HepG2 (cell line): ENCODE results near the gene POLR1G. TPM values are rescaled to one million over a fixed set of nuclear protein-coding genes. Genes with fewer than 3 reads are reported as not detected.

Experiments
- AGO1 ChIP-seq: fragments of 200-400 bp; formaldehyde crosslinking; IDR thresholded peaks from 2 replicates; pipeline ENCODE4 v1.6.1; 2017; ENCODE audit warnings: mild to moderate bottlenecking, low read depth, low read length, moderate library complexity; ENCODE audit not compliant: poor library complexity, severe bottlenecking
- BRCA1 ChIP-seq: sonication (generic); formaldehyde crosslinking; IDR thresholded peaks from 2 replicates; pipeline ENCODE4 v1.4.0; 2020; ENCODE audit warnings: missing genetic modification reagents
- DZIP1 ChIP-seq: sonication (generic); formaldehyde crosslinking; IDR thresholded peaks from 2 replicates; pipeline ENCODE4 v1.5.0; 2020; ENCODE audit warnings: mild to moderate bottlenecking, missing genetic modification reagents
- ISX ChIP-seq: sonication (generic); formaldehyde crosslinking; conservative IDR thresholded peaks from 2 replicates; pipeline ENCODE4 v1.5.0; 2020; ENCODE audit warnings: missing genetic modification reagents
- NR1H2 ChIP-seq: sonication (generic); formaldehyde crosslinking; IDR thresholded peaks from 2 replicates; pipeline ENCODE4 v1.8.1; 2022; ENCODE audit warnings: low read depth, missing genetic modification reagents, borderline replicate concordance
- REXO4 ChIP-seq: sonication (generic); formaldehyde crosslinking; IDR thresholded peaks from 2 replicates; pipeline ENCODE4 v1.8.0; 2022; ENCODE audit warnings: missing genetic modification reagents, mild to moderate bottlenecking, borderline replicate concordance
- SMARCE1 ChIP-seq: fragments of 450-650 bp; IDR thresholded peaks from 2 replicates; pipeline ENCODE4 v1.6.1; 2017; ENCODE audit warnings: borderline replicate concordance
- ZBTB10 ChIP-seq: sonication (generic); formaldehyde crosslinking; IDR thresholded peaks from 2 replicates; pipeline ENCODE4 v1.4.0; 2020; ENCODE audit warnings: missing genetic modification reagents, borderline replicate concordance
- ZBTB38 ChIP-seq: sonication (generic); formaldehyde crosslinking; IDR thresholded peaks from 2 replicates; pipeline ENCODE4 v1.5.1; 2020; ENCODE audit warnings: mild to moderate bottlenecking, missing genetic modification reagents
- ZFP91 ChIP-seq: sonication (generic); formaldehyde crosslinking; IDR thresholded peaks from 2 replicates; pipeline ENCODE4 v1.9.0; 2022; ENCODE audit warnings: missing genetic modification reagents, mild to moderate bottlenecking, borderline replicate concordance
- ZKSCAN5 ChIP-seq: sonication (generic); formaldehyde crosslinking; IDR thresholded peaks from 2 replicates; pipeline ENCODE4 v1.5.1; 2020; ENCODE audit warnings: mild to moderate bottlenecking, missing genetic modification reagents
- ZNF496 ChIP-seq: sonication (generic); formaldehyde crosslinking; IDR thresholded peaks from 2 replicates; pipeline ENCODE4 v1.8.1; 2023; ENCODE audit warnings: mild to moderate bottlenecking, moderate library complexity, missing genetic modification reagents; ENCODE audit not compliant: insufficient replicate concordance
- ZNF720 ChIP-seq: sonication (generic); formaldehyde crosslinking; IDR thresholded peaks from 2 replicates; pipeline ENCODE4 v1.4.0; 2020; ENCODE audit warnings: missing genetic modification reagents
- polyA plus RNA-seq, 8 experiments: library from polyadenylated mRNA; depleted of rRNA in 3 of 8; stranded (reverse) in 7 of 8; unstranded in 1 of 8; fragments of >200 nt; fragmentation: Illumina TruSeq in 4 of 8; extraction: Trizol in 4 of 8; gene quantifications; 2 replicates each; pipeline versions ENCODE4 v1.2.1 to v1.2.3, GENCODE V29; 2011 to 2016; ENCODE audit warnings: low read depth in 4 of 8, missing spikeins in 1 of 8, mixed read lengths in 1 of 8; ENCODE audit not compliant: insufficient read depth in 1 of 8
- total RNA-seq, 5 experiments: library from RNA; depleted of rRNA; stranded (reverse); fragments of >200 nt; fragmentation: Illumina TruSeq; extraction: Trizol; gene quantifications; 2 replicates each; pipeline ENCODE4 v1.2.3, GENCODE V29; 2016; ENCODE audit warnings: low read depth in 1 of 5
- TF ChIP-seq, protein P1 (sequence below): IDR thresholded peaks from 2 replicates; pipeline ENCODE4 v1.6.1; 2012; ENCODE audit warnings: inconsistent platforms
- TF ChIP-seq, protein P2 (sequence below), 2 experiments: sonication (generic) in 1 of 2; formaldehyde crosslinking in 1 of 2; IDR thresholded peaks; 2 replicates each; pipeline versions ENCODE4 v1.5.1 to v1.6.1; 2011 to 2020; ENCODE audit warnings: borderline replicate concordance in 1 of 2, low read depth in 1 of 2, low read length in 1 of 2, mild to moderate bottlenecking in 1 of 2, missing genetic modification reagents in 1 of 2, moderate library complexity in 1 of 2

The POLR1G gene
- total and polyA plus RNA-seq, 2 of the 13 experiments (the other 11 are each of a cell fraction or from before 2014, with no cell fraction given): 3.5 to 20.8 TPM

- TF ChIP-seq BRCA1 (CRISPR knock-in tag): no peak
- no peak for TF ChIP-seq ZNF496 (CRISPR knock-in tag)
- no peak for TF ChIP-seq SMARCE1
- TF ChIP-seq DZIP1 (CRISPR knock-in tag): no peak
- TF ChIP-seq ZNF720 (CRISPR knock-in tag): no peak
- no peak for TF ChIP-seq ISX (CRISPR knock-in tag)
- no peak for TF ChIP-seq REXO4 (CRISPR knock-in tag)
- TF ChIP-seq ZKSCAN5 (CRISPR knock-in tag): no peak
- TF ChIP-seq AGO1: no peak
- 0 out of 2 replicates have a peak, but pooled peaks have one; percentile 14 for TF ChIP-seq ZBTB38
- TF ChIP-seq, protein P1, sequence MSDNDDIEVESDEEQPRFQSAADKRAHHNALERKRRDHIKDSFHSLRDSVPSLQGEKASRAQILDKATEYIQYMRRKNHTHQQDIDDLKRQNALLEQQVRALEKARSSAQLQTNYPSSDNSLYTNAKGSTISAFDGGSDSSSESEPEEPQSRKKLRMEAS: no peak; the same call in 1 of the 2 replicates
- TF ChIP-seq, protein P2, sequence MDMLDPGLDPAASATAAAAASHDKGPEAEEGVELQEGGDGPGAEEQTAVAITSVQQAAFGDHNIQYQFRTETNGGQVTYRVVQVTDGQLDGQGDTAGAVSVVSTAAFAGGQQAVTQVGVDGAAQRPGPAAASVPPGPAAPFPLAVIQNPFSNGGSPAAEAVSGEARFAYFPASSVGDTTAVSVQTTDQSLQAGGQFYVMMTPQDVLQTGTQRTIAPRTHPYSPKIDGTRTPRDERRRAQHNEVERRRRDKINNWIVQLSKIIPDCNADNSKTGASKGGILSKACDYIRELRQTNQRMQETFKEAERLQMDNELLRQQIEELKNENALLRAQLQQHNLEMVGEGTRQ (IDR thresholded peaks at IDR 0.05; ENCODE audit: low read depth, low read length): no peak
- TF ChIP-seq, protein P2 (CRISPR knock-in tag; IDR thresholded peaks at IDR 0.05; ENCODE audit: borderline replicate concordance): no peak; the same call in 1 of the 2 replicates
- TF ChIP-seq ZFP91 (CRISPR knock-in tag): no peak
- no peak for TF ChIP-seq ZBTB10 (CRISPR knock-in tag)
- TF ChIP-seq NR1H2 (CRISPR knock-in tag): no peak
Measured at GRCh38 chr19:45405435-45406225, 814 bp upstream of the POLR1G start (continued).
